ENCODE results near the gene PTPRG.

- TF ChIP-seq CTCF (IDR thresholded peaks at IDR 0.05) (no peak), REST (IDR thresholded peaks at IDR 0.05; ENCODE audit: insufficient read depth in 1 of 2, low read depth in 2 of 2, low read length in 1 of 2) (no peak)
These were observed 180.2 kb downstream of the PTPRG start for GRCh38 chr3:61741551-61741950.

All from Panc1 (cell line).